ENCODE data around the gene MIOX. TPM values are rescaled to one million over a fixed set of nuclear protein-coding genes. Genes with fewer than 3 reads are reported as not detected.
"Not testable (repeated sequence)": the region's sequence is repeated elsewhere in the genome, so short reads cannot be mapped to it uniquely, and the experiment has no call there.

Gene MIOX
- total RNA-seq, 4 donors from 2014 or later = not detected

GRCh38 chr22:50516891-50517290 is 30.2 kb downstream of the MIOX start:
- no peak for DNase-seq (ENCODE audit: low spot score in 2 of 2)
- TF ChIP-seq, protein P1, sequence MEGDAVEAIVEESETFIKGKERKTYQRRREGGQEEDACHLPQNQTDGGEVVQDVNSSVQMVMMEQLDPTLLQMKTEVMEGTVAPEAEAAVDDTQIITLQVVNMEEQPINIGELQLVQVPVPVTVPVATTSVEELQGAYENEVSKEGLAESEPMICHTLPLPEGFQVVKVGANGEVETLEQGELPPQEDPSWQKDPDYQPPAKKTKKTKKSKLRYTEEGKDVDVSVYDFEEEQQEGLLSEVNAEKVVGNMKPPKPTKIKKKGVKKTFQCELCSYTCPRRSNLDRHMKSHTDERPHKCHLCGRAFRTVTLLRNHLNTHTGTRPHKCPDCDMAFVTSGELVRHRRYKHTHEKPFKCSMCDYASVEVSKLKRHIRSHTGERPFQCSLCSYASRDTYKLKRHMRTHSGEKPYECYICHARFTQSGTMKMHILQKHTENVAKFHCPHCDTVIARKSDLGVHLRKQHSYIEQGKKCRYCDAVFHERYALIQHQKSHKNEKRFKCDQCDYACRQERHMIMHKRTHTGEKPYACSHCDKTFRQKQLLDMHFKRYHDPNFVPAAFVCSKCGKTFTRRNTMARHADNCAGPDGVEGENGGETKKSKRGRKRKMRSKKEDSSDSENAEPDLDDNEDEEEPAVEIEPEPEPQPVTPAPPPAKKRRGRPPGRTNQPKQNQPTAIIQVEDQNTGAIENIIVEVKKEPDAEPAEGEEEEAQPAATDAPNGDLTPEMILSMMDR (IDR thresholded peaks at IDR 0.05) = no peak
- TF ChIP-seq EP300 (IDR thresholded peaks at IDR 0.05) (no peak), POLR2A (IDR thresholded peaks at IDR 0.05) (no peak), POLR2AphosphoS5 (IDR thresholded peaks at IDR 0.05) (no peak)
- Histone ChIP-seq H3K36me3 (peaks cover 61% of the 10 kb centered on the region), H3K4me1 (peaks cover 11% of the 10 kb centered on the region), H3K9me3 (no peaks in the 10 kb centered on the region), H3K27ac (no peak overlapping the region), H3K27me3 (no peaks in the 10 kb centered on the region), H3K4me3 (no peak overlapping the region)
- WGBS = 90% methylated on average over 16 of the region's 16 CpGs

- Histone ChIP-seq H3K27me3 (no peaks in the 10 kb centered on the region), H3K36me3 (peaks cover 68% of the 10 kb centered on the region), H3K4me1 (peaks cover 9% of the 10 kb centered on the region), H3K27ac (no peak overlapping the region), H3K9me3 (no peaks in the 10 kb centered on the region), H3K4me3 (no peak overlapping the region)
- WGBS = 87% methylated on average over 13 of the region's 20 CpGs
- DNase-seq (ENCODE audit: low spot score in 2 of 2) = no peak
- TF ChIP-seq EP300 (IDR thresholded peaks at IDR 0.05) (no peak), POLR2AphosphoS5 (IDR thresholded peaks at IDR 0.05) (no peak), POLR2A (IDR thresholded peaks at IDR 0.05) (no peak)
- TF ChIP-seq, protein P1 (IDR thresholded peaks at IDR 0.05) = no peak
Observed at GRCh38 chr22:50517495-50518260, 31.0 kb downstream of the MIOX start.

GRCh38 chr22:50518606-50519005 is 31.9 kb downstream of the MIOX start:
- no peak for TF ChIP-seq POLR2A (IDR thresholded peaks at IDR 0.05)
- TF ChIP-seq, protein P1 (IDR thresholded peaks at IDR 0.05) = no peak
- TF ChIP-seq POLR2AphosphoS5 (IDR thresholded peaks at IDR 0.05) = no peak
- TF ChIP-seq EP300 (IDR thresholded peaks at IDR 0.05) = no peak
- no peak for DNase-seq (ENCODE audit: low spot score in 2 of 2)
- Histone ChIP-seq H3K9me3 (no peaks in the 10 kb centered on the region), H3K4me1 (peaks cover 12% of the 10 kb centered on the region), H3K27ac (no peak overlapping the region), H3K4me3 (no peak overlapping the region), H3K27me3 (no peaks in the 10 kb centered on the region), H3K36me3 (peaks cover 78% of the 10 kb centered on the region)
- WGBS = 92% methylated on average over 5 of the region's 7 CpGs

- no peak for DNase-seq (ENCODE audit: low spot score in 2 of 2)
- TF ChIP-seq, protein P1 (IDR thresholded peaks at IDR 0.05) = no peak
- TF ChIP-seq POLR2AphosphoS5 (IDR thresholded peaks at IDR 0.05) (no peak), POLR2A (IDR thresholded peaks at IDR 0.05) (no peak), EP300 (IDR thresholded peaks at IDR 0.05) (no peak)
- H3K4me3 ChIP-seq = no peak overlapping the region
- H3K9me3 ChIP-seq = no peaks in the 10 kb centered on the region
- WGBS = 100% methylated on average over 4 of the region's 8 CpGs
- H3K27ac ChIP-seq = no peak overlapping the region
- peaks cover 83% of the 10 kb centered on the region for H3K36me3 ChIP-seq
- H3K4me1 ChIP-seq = peaks cover 18% of the 10 kb centered on the region
- H3K27me3 ChIP-seq = no peaks in the 10 kb centered on the region
Observed at GRCh38 chr22:50519151-50519550, 32.5 kb downstream of the MIOX start.

GRCh38 chr22:50520184-50520583 is 33.5 kb downstream of the MIOX start:
- DNase-seq (ENCODE audit: low spot score in 2 of 2); H3K27ac ChIP-seq; H3K9me3 ChIP-seq; H3K4me3 ChIP-seq; H3K27me3 ChIP-seq: not testable (repeated sequence)
- Histone ChIP-seq H3K36me3 (peaks cover 79% of the 10 kb centered on the region), H3K4me1 (peaks cover 28% of the 10 kb centered on the region)
- 97% methylated on average over 8 of the region's 8 CpGs for WGBS

All from suprapubic skin (tissue), 4 donors.